ENCODE measurements around the gene CSNK1G1.

CSNK1G1 gene

DNA sequence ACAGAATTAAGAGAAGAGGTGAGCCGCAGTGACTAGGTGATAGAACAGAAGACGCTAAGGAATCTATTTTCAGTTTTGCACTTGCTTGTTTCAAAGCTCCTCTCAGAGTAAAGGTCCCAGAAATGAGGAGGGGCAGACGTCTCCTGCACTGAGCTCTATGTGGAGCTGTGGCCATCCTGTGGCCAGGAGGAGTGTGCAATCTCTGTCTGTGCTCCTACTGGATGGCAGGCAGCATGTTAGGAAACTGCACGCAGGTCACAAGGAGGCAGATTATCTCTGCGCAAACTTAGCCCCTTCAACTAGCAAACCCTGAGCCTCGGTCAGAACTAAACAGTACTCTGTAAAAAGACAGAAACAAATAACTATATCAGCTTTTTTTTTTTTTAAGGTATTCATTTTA lies 162.0 kb downstream of the CSNK1G1 start:
- no peak overlapping the region for H3K4me3 ChIP-seq
- TF ChIP-seq, protein P1, sequence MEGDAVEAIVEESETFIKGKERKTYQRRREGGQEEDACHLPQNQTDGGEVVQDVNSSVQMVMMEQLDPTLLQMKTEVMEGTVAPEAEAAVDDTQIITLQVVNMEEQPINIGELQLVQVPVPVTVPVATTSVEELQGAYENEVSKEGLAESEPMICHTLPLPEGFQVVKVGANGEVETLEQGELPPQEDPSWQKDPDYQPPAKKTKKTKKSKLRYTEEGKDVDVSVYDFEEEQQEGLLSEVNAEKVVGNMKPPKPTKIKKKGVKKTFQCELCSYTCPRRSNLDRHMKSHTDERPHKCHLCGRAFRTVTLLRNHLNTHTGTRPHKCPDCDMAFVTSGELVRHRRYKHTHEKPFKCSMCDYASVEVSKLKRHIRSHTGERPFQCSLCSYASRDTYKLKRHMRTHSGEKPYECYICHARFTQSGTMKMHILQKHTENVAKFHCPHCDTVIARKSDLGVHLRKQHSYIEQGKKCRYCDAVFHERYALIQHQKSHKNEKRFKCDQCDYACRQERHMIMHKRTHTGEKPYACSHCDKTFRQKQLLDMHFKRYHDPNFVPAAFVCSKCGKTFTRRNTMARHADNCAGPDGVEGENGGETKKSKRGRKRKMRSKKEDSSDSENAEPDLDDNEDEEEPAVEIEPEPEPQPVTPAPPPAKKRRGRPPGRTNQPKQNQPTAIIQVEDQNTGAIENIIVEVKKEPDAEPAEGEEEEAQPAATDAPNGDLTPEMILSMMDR (IDR thresholded peaks at IDR 0.05), result no peak
- H3K27ac ChIP-seq, result no peak overlapping the region
- no peak for DNase-seq
- intact Hi-C loops (cut with DNase I; ENCODE audit: low total_unique reads), result no loop called here
- peaks cover 0 to 8% (median 3%) of the 10 kb centered on the region in 4 donors for H3K4me1 ChIP-seq
- peaks cover 0 to 9% (median 8%) of the 10 kb centered on the region in 3 donors for H3K36me3 ChIP-seq
- no peaks in the 10 kb centered on the region for H3K9me3 ChIP-seq
- H3K27me3 ChIP-seq, result no peaks in the 10 kb centered on the region

DNA sequence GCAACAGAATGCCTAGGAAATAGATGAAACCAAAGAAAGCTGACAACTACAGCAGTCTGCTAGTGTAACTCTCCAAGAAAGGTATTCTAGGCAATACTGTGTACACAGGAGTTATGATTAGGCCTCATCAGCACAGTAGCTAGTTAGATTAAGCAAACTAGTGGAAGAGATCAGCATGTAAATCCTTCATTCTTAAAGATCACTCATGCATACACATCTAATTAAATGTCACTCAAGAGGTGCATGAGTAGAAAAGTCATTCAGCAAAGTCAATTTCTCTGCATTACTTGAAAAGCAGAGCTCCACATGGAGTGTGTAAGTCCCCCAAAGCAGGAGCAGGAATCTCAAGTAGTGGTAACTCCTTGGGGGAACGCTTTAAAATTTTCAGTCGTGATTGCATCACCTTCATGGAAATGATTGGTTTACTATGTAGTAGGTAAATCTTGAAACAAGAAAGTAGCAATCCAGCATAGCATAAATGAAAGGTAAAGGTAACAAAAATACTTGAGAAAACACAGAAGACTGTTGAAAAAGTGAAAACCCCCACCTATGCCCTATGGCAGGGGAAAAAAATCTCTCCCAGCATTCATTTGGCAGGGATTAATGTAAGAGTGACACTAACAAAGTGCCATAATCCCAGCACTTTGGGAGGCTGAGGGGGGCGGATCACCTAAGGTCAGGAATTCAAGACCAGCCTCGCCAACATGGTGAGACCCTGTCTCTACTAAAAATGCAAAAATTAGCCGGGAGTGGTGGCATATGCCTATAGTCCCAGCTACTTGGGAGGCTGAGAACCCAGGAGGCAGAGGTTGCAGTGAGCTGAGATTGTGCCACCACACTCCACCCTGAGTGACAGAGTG lies 163.8 kb downstream of the CSNK1G1 start:
- no peak overlapping the region for H3K4me3 ChIP-seq
- H3K27ac ChIP-seq, result no peak overlapping the region
- H3K9me3 ChIP-seq, result no peaks in the 10 kb centered on the region
- no peaks in the 10 kb centered on the region for H3K27me3 ChIP-seq
- H3K36me3 ChIP-seq, result peaks cover 9 to 23% (median 9%) of the 10 kb centered on the region in 3 donors
- intact Hi-C loops (cut with DNase I; ENCODE audit: low total_unique reads), result no loop called here
- no peak for DNase-seq
- peaks cover 0 to 2% (median under 1%) of the 10 kb centered on the region in 4 donors for H3K4me1 ChIP-seq
- TF ChIP-seq, protein P1 (IDR thresholded peaks at IDR 0.05), result no peak

DNA sequence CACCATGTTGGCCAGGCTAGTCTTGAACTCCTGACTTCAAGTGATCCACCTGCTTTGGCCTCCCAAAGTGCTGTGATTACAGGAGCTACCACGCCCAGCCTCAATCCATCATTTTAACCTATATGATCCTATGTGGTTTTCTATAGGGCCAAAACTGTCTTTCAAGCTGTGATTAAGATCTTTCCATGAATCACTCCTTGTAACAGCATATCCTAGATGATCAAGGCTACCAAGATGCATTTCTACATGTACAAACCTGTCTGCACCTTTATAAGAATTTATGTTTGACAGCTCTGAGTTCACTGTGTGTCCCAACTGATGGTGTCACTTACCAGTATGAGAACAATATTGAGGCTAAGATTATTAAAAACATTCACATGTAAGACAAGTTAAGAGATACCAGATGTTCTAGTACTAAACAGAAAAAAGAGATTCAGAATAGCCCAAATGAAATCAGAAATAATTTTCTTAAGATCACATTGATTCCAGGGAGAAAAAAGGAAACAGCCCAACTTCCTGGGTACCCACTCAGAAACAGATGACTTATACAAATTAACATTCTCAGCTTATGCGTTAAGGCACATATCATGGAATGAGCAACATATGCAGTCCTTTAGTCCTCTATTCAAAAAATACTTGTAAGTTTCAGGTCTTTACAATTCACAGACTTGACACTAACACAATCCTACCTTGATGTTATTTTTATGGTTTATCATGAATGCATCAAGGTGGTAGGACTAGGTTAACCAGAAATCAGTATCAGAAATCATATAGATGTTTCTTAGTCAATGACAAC lies 168.4 kb downstream of the CSNK1G1 start:
- DNase-seq, result no peak
- TF ChIP-seq, protein P1 (IDR thresholded peaks at IDR 0.05), result no peak
- no peak overlapping the region for H3K4me3 ChIP-seq
- H3K36me3 ChIP-seq, result peaks cover 14 to 46% (median 20%) of the 10 kb centered on the region in 3 donors
- no peak overlapping the region for H3K27ac ChIP-seq
- H3K9me3 ChIP-seq, result no peaks in the 10 kb centered on the region
- no peaks in the 10 kb centered on the region for H3K4me1 ChIP-seq
- intact Hi-C loops (cut with DNase I; ENCODE audit: low total_unique reads), result no loop called here
- no peaks in the 10 kb centered on the region for H3K27me3 ChIP-seq

DNA sequence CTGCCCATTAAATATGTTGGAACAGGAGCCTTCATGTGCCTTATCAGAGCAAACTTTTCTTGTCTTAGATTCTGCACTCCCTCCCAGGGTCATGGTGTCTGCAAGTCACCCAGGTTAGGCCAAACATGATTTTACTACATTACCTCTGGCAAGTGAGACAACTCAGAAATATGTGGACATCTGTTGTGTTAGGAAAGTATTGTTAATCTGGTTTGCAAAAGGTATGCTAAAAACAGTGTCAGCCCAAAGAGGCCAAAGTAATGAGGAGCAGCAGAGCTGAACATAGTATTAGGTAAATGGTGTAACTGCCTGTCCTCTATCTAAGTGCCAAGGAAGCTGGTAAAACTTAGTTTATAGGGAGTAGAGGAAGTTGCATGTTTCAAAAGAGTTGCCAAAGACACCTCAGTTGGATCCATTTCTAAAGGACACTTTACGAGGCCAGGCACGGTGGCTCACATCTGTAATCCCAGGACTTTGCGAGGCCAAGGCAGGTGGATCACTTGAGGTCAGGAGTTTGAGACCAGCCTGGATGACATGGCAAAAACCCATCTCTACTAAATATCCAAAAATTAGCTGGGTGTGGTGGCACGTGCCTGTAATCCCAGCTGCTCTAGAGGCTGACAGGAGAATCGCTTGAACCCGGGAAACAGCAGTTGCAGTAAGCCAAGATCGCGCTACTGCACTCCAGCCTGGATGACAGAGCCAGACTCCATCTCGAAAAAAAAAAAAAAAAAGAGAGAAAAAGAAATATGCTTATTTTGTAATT lies 170.6 kb downstream of the CSNK1G1 start:
- H3K4me3 ChIP-seq, result no peak overlapping the region
- TF ChIP-seq, protein P1 (IDR thresholded peaks at IDR 0.05), result no peak
- intact Hi-C loops (cut with DNase I; ENCODE audit: low total_unique reads), result no loop called here
- no peaks in the 10 kb centered on the region for H3K4me1 ChIP-seq
- H3K9me3 ChIP-seq, result no peaks in the 10 kb centered on the region
- H3K27me3 ChIP-seq, result no peaks in the 10 kb centered on the region
- DNase-seq, result no peak
- no peak overlapping the region for H3K27ac ChIP-seq
- peaks cover 20 to 49% (median 24%) of the 10 kb centered on the region in 3 donors for H3K36me3 ChIP-seq

DNA sequence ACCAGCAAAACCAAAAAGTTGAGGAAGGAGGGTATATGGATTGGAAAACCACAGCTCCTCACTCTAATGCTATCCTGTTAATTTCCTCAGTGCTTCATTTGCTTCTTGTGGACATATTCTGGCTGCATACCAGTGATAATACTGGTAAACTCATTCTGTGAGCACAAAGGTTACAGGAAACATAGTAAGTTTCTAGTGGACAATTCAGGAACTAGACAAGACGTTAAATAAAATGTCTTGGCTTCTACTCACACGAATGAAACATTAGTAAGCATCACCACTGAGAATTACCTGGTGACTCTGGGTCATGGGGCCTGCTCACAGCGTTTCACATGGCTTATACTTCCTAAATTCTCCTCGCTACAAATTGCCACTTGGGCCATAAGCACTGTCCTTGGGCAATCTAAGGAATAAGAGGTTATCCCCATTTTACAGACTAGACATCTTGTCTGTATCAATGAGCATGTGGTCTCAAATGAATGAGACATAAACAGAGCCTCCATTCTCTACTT lies 173.1 kb downstream of the CSNK1G1 start:
- intact Hi-C loops (cut with DNase I; ENCODE audit: low total_unique reads), result no loop called here
- H3K27me3 ChIP-seq, result no peaks in the 10 kb centered on the region
- TF ChIP-seq, protein P1 (IDR thresholded peaks at IDR 0.05), result no peak

More for the DNA sequence above, 173.1 kb downstream of the CSNK1G1 start:
- Histone ChIP-seq H3K9me3 (no peaks in the 10 kb centered on the region), H3K27ac (no peak overlapping the region), H3K36me3 (peaks cover 15 to 54% (median 39%) of the 10 kb centered on the region in 3 donors), H3K4me3 (no peak overlapping the region), H3K4me1 (no peaks in the 10 kb centered on the region)
- DNase-seq, result no peak
